Mesendoderm (in vitro differentiated cells): Measurements from ENCODE around the gene SOBP.

Experiments used
- DNase-seq: peaks from one replicate; pipeline ENCODE4 v3.0.0; 2013
- H2AK5ac ChIP-seq: 2 replicates; pipeline ENCODE4 v1.6.1; 2013; ENCODE audit warnings: low read length, inconsistent platforms
- H2BK120ac ChIP-seq: 2 replicates; pipeline ENCODE4 v1.6.1; 2013; ENCODE audit warnings: low read depth, mild to moderate bottlenecking, low read length, moderate library complexity, mixed read lengths
- H2BK15ac ChIP-seq: replicated peaks from 2 replicates; pipeline ENCODE4 v1.6.1; 2013; ENCODE audit warnings: low read depth, mild to moderate bottlenecking, moderate library complexity
- H2BK5ac ChIP-seq: 2 replicates; pipeline ENCODE4 v1.6.1; 2013; ENCODE audit warnings: low read length, inconsistent platforms
- H3K18ac ChIP-seq: 2 replicates; pipeline ENCODE4 v1.6.1; 2013; ENCODE audit warnings: mild to moderate bottlenecking, low read length, mixed read lengths
- H3K23ac ChIP-seq: one replicate; pipeline ENCODE4 v1.6.1; 2013; ENCODE audit warnings: low read length
- H3K27ac ChIP-seq: 2 replicates; pipeline ENCODE4 v1.5.1; 2013; ENCODE audit warnings: low read depth, mild to moderate bottlenecking, inconsistent platforms, low read length, moderate library complexity
- H3K27me3 ChIP-seq: 2 replicates; pipeline ENCODE4 v1.6.1; 2013; ENCODE audit warnings: low read length, control low read depth, mild to moderate bottlenecking, inconsistent platforms; ENCODE audit not compliant: insufficient read depth, poor library complexity
- H3K36me3 ChIP-seq: 2 replicates; pipeline ENCODE4 v1.6.1; 2013; ENCODE audit warnings: low read length, inconsistent platforms; ENCODE audit not compliant: control insufficient read depth, insufficient read depth
- H3K4ac ChIP-seq: one replicate; pipeline ENCODE4 v1.6.1; 2013; ENCODE audit warnings: low read depth, mild to moderate bottlenecking, low read length, moderate library complexity
- H3K4me1 ChIP-seq: 2 replicates; pipeline ENCODE4 v1.6.1; 2013; ENCODE audit warnings: low read depth, low read length, inconsistent platforms; ENCODE audit not compliant: control insufficient read depth
- H3K4me2 ChIP-seq: 2 replicates; pipeline ENCODE4 v1.6.1; 2013; ENCODE audit warnings: low read length
- H3K4me3 ChIP-seq: 2 replicates; pipeline ENCODE4 v1.5.1; 2013; ENCODE audit warnings: mild to moderate bottlenecking, low read length
- H3K56ac ChIP-seq: one replicate; pipeline ENCODE4 v1.6.1; 2013; ENCODE audit warnings: low read length
- H3K79me1 ChIP-seq: 2 replicates; pipeline ENCODE4 v1.6.1; 2013; ENCODE audit warnings: low read length, inconsistent platforms
- H3K79me2 ChIP-seq: 2 replicates; pipeline ENCODE4 v1.6.1; 2013; ENCODE audit warnings: mild to moderate bottlenecking, low read length; ENCODE audit not compliant: control insufficient read depth, insufficient read depth
- H3K9ac ChIP-seq: 2 replicates; pipeline ENCODE4 v1.6.1; 2013; ENCODE audit warnings: low read length, inconsistent platforms
- H4K5ac ChIP-seq: one replicate; pipeline ENCODE4 v1.6.1; 2013; ENCODE audit warnings: low read length
- H4K8ac ChIP-seq: one replicate; pipeline ENCODE4 v1.6.1; 2013; ENCODE audit warnings: low read depth, mild to moderate bottlenecking, control low read depth, low read length, moderate library complexity
- WGBS: extraction: QIAGEN DNeasy Blood & Tissue Kit; methylation state at CpG from one replicate; pipeline ENCODE4 v1.1.7; 2013; ENCODE audit warnings: low lambda C conversion rate, missing lambda C conversion rate; ENCODE audit not compliant: insufficient coverage; ENCODE audit errors: extremely low coverage; 5-methylcytosine and 5-hydroxymethylcytosine counted together

SOBP gene

DNA sequence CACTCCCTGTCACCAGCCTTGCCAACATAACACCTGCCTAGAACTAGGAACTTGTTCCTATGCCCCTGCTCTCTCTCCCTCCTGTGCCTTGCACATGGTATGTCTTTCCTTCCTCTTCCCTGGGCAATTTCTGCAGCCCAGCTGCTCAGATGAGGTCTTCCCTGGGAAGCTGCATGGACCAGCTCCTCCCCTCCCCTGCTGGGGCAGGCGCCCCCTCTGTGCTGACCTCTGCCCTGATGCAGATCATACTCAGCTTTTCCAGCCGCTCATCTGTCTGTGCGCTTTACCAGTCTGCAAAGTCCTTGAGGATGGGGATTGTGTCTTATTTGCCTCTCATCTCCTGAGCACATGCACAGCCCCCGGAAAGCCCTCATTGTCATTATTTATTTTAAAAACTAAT is 172.4 kb downstream of the SOBP start:
- H3K27ac ChIP-seq, result no peak overlapping the region
- no peaks in the 10 kb centered on the region for H3K79me2 ChIP-seq
- no peak overlapping the region for H2AK5ac ChIP-seq
- no peak overlapping the region for H3K9ac ChIP-seq
- H2BK15ac ChIP-seq, result no peak overlapping the region
- WGBS, result no CpG with 5 or more reads among the region's 4 CpGs
- no peak overlapping the region for H4K5ac ChIP-seq
- H2BK5ac ChIP-seq, result no peak overlapping the region
- no peak overlapping the region for H3K4me2 ChIP-seq
- no peaks in the 10 kb centered on the region for H3K4me1 ChIP-seq
- H3K36me3 ChIP-seq, result no peaks in the 10 kb centered on the region
- no peak overlapping the region for H3K4me3 ChIP-seq
- H3K18ac ChIP-seq, result no peak overlapping the region
- H3K4ac ChIP-seq, result no peak overlapping the region
- no peak for DNase-seq
- H3K79me1 ChIP-seq, result no peaks in the 10 kb centered on the region
- H3K27me3 ChIP-seq, result no peaks in the 10 kb centered on the region
- no peak overlapping the region for H3K56ac ChIP-seq
- no peak overlapping the region for H4K8ac ChIP-seq
- H2BK120ac ChIP-seq, result no peak overlapping the region
- no peak overlapping the region for H3K23ac ChIP-seq

DNA sequence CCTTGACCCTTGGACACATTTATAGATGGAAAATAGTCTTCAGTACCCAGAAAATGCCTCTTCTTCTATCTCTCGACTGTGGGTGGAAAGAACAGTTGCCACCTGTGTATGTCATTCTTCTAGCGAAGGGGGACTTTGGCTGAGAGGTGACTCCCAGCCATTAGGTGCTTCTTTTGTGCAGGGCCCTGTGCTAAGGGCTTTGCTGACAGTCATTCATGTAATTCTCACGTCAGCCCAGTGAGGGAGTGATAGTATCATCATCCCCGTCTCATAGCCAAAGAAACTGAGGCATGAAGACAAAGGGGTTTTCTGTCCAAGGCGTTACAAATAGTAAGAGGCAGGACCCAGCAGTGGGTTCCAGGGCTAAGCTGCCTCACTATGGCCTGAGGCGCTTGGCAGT is 173.4 kb downstream of the SOBP start:
- no peaks in the 10 kb centered on the region for H3K27me3 ChIP-seq
- H3K23ac ChIP-seq, result no peak overlapping the region
- no peak overlapping the region for H3K4me3 ChIP-seq
- no peak overlapping the region for H2BK120ac ChIP-seq
- no peak overlapping the region for H3K56ac ChIP-seq
- WGBS, result no CpG with 5 or more reads among the region's 6 CpGs
- H2BK5ac ChIP-seq, result no peak overlapping the region
- no peaks in the 10 kb centered on the region for H3K4me1 ChIP-seq
- H3K79me2 ChIP-seq, result no peaks in the 10 kb centered on the region
- H4K8ac ChIP-seq, result no peak overlapping the region
- no peak overlapping the region for H4K5ac ChIP-seq
- no peak for DNase-seq
- no peaks in the 10 kb centered on the region for H3K79me1 ChIP-seq
- no peak overlapping the region for H3K9ac ChIP-seq
- H3K4ac ChIP-seq, result no peak overlapping the region
- H3K27ac ChIP-seq, result no peak overlapping the region
- H3K4me2 ChIP-seq, result no peak overlapping the region
- no peak overlapping the region for H2BK15ac ChIP-seq
- H2AK5ac ChIP-seq, result no peak overlapping the region
- H3K18ac ChIP-seq, result no peak overlapping the region
- no peaks in the 10 kb centered on the region for H3K36me3 ChIP-seq

DNA sequence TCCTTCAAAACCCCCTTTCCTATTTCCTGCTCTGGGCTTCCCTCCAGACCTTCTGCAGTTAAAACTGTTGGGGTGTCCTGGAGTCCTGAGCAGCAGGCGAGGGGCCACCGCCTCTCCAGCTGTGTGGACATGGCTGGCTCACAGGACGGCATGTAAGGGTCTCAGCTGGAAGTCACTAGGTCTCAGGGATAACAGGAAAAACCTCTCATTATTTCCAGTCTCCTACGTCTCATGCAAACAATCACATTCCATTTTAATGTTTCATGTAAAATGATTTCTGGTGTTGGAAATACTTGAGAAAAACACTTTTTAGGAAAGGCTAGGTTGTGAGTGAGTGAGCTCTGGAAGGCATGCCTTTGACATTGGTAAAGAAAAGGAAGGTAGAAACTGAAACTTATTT is 175.5 kb downstream of the SOBP start:
- DNase-seq, result no peak
- no peak overlapping the region for H3K4ac ChIP-seq
- H3K23ac ChIP-seq, result no peak overlapping the region
- no peak overlapping the region for H3K4me2 ChIP-seq
- no peaks in the 10 kb centered on the region for H3K36me3 ChIP-seq
- no peak overlapping the region for H3K4me3 ChIP-seq
- H2BK120ac ChIP-seq, result no peak overlapping the region
- no peak overlapping the region for H4K5ac ChIP-seq
- no peak overlapping the region for H3K9ac ChIP-seq
- H3K56ac ChIP-seq, result no peak overlapping the region
- H3K79me2 ChIP-seq, result no peaks in the 10 kb centered on the region
- H3K27me3 ChIP-seq, result no peaks in the 10 kb centered on the region
- no peak overlapping the region for H2BK15ac ChIP-seq
- no peak overlapping the region for H2BK5ac ChIP-seq
- H4K8ac ChIP-seq, result no peak overlapping the region
- whole genome bisulfite sequencing, result no CpG with 5 or more reads among the region's 4 CpGs
- H2AK5ac ChIP-seq, result no peak overlapping the region
- H3K4me1 ChIP-seq, result no peaks in the 10 kb centered on the region
- H3K18ac ChIP-seq, result no peak overlapping the region
- no peak overlapping the region for H3K27ac ChIP-seq
- H3K79me1 ChIP-seq, result no peaks in the 10 kb centered on the region

GRCh38 chr6:107666084-107666980 is 176.4 kb downstream of the SOBP start:
- H3K4me3 ChIP-seq, result no peak overlapping the region
- no peaks in the 10 kb centered on the region for H3K36me3 ChIP-seq
- no peak overlapping the region for H3K9ac ChIP-seq
- no peak for DNase-seq
- H2BK5ac ChIP-seq, result no peak overlapping the region
- no peak overlapping the region for H3K18ac ChIP-seq
- no peaks in the 10 kb centered on the region for H3K4me1 ChIP-seq
- no peak overlapping the region for H4K5ac ChIP-seq
- H2AK5ac ChIP-seq, result no peak overlapping the region
- no CpG with 5 or more reads among the region's 15 CpGs for WGBS
- H3K56ac ChIP-seq, result no peak overlapping the region
- H3K27me3 ChIP-seq, result no peaks in the 10 kb centered on the region
- no peak overlapping the region for H3K23ac ChIP-seq
- H2BK15ac ChIP-seq, result no peak overlapping the region
- no peak overlapping the region for H2BK120ac ChIP-seq
- H3K4me2 ChIP-seq, result no peak overlapping the region
- H3K27ac ChIP-seq, result no peak overlapping the region
- H4K8ac ChIP-seq, result no peak overlapping the region
- no peaks in the 10 kb centered on the region for H3K79me2 ChIP-seq
- H3K79me1 ChIP-seq, result no peaks in the 10 kb centered on the region
- no peak overlapping the region for H3K4ac ChIP-seq

GRCh38 chr6:107666981-107667601 is 177.2 kb downstream of the SOBP start:
- no peak overlapping the region for H2BK120ac ChIP-seq
- no peak overlapping the region for H3K9ac ChIP-seq
- no peak overlapping the region for H2BK15ac ChIP-seq
- H3K56ac ChIP-seq, result no peak overlapping the region
- no peaks in the 10 kb centered on the region for H3K27me3 ChIP-seq
- WGBS, result no CpG with 5 or more reads among the region's 13 CpGs
- H2AK5ac ChIP-seq, result no peak overlapping the region
- no peak for DNase-seq
- H3K27ac ChIP-seq, result no peak overlapping the region
- H3K79me1 ChIP-seq, result no peaks in the 10 kb centered on the region
- H3K4ac ChIP-seq, result no peak overlapping the region
- no peaks in the 10 kb centered on the region for H3K79me2 ChIP-seq
- H3K23ac ChIP-seq, result no peak overlapping the region
- no peak overlapping the region for H4K5ac ChIP-seq
- no peak overlapping the region for H3K4me3 ChIP-seq
- H2BK5ac ChIP-seq, result no peak overlapping the region
- H3K4me2 ChIP-seq, result no peak overlapping the region
- no peaks in the 10 kb centered on the region for H3K4me1 ChIP-seq
- H3K36me3 ChIP-seq, result no peaks in the 10 kb centered on the region
- H4K8ac ChIP-seq, result no peak overlapping the region
- H3K18ac ChIP-seq, result no peak overlapping the region
